GM23248 (cell line): Measurements from ENCODE around the gene MRTFA.

Experiments used
- EZH2 ChIP-seq: fragments of 200-600 bp; sonication (generic); IDR thresholded peaks from 2 replicates; pipeline ENCODE4 v1.6.1; 2018; ENCODE audit warnings: antibody characterized with exemption, mild to moderate bottlenecking; ENCODE audit not compliant: insufficient read depth, poor library complexity, severe bottlenecking
- EZH2phosphoT487 ChIP-seq: fragments of 200-600 bp; sonication (generic); IDR thresholded peaks from 2 replicates; pipeline ENCODE4 v1.6.1; 2018; ENCODE audit warnings: antibody characterized with exemption, moderate library complexity, mild to moderate bottlenecking, low read depth; ENCODE audit not compliant: insufficient read depth

GRCh38 chr22:40582063-40582462, 54.5 kb downstream of the MRTFA start:
- TF ChIP-seq EZH2phosphoT487, result no peak
- no peak for TF ChIP-seq EZH2
